Measurements from ENCODE around the gene ETNPPL. TPM values are rescaled to one million over a fixed set of nuclear protein-coding genes. Genes with fewer than 3 reads are reported as not detected.

Gene ETNPPL
- total RNA-seq, 4 donors from 2014 or later = not detected

DNA sequence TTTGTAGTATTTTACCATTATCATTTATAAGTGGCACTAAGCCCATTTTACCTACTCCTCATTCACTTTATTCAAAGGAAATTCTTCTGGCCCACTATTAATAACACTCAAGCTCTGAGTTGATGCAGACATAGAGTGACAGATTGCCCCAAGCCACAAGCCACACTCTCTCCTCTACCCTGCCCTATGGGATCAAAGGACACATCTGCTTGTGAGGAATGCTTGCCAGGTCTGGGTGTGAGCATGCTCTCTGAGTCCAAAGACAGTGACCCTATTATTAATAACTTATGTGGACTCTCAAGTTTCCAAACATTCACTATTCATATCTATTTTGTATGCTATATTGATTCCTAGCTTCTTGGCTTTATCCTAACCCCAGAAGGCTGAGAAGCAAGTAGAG is 18.5 kb downstream of the ETNPPL start:
- H3K9me3 ChIP-seq = no peaks in the 10 kb centered on the region
- H3K27ac ChIP-seq = no peak overlapping the region
- TF ChIP-seq POLR2A (IDR thresholded peaks at IDR 0.05) = no peak
- TF ChIP-seq, protein P1, sequence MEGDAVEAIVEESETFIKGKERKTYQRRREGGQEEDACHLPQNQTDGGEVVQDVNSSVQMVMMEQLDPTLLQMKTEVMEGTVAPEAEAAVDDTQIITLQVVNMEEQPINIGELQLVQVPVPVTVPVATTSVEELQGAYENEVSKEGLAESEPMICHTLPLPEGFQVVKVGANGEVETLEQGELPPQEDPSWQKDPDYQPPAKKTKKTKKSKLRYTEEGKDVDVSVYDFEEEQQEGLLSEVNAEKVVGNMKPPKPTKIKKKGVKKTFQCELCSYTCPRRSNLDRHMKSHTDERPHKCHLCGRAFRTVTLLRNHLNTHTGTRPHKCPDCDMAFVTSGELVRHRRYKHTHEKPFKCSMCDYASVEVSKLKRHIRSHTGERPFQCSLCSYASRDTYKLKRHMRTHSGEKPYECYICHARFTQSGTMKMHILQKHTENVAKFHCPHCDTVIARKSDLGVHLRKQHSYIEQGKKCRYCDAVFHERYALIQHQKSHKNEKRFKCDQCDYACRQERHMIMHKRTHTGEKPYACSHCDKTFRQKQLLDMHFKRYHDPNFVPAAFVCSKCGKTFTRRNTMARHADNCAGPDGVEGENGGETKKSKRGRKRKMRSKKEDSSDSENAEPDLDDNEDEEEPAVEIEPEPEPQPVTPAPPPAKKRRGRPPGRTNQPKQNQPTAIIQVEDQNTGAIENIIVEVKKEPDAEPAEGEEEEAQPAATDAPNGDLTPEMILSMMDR (IDR thresholded peaks at IDR 0.05) = no peak

DNA sequence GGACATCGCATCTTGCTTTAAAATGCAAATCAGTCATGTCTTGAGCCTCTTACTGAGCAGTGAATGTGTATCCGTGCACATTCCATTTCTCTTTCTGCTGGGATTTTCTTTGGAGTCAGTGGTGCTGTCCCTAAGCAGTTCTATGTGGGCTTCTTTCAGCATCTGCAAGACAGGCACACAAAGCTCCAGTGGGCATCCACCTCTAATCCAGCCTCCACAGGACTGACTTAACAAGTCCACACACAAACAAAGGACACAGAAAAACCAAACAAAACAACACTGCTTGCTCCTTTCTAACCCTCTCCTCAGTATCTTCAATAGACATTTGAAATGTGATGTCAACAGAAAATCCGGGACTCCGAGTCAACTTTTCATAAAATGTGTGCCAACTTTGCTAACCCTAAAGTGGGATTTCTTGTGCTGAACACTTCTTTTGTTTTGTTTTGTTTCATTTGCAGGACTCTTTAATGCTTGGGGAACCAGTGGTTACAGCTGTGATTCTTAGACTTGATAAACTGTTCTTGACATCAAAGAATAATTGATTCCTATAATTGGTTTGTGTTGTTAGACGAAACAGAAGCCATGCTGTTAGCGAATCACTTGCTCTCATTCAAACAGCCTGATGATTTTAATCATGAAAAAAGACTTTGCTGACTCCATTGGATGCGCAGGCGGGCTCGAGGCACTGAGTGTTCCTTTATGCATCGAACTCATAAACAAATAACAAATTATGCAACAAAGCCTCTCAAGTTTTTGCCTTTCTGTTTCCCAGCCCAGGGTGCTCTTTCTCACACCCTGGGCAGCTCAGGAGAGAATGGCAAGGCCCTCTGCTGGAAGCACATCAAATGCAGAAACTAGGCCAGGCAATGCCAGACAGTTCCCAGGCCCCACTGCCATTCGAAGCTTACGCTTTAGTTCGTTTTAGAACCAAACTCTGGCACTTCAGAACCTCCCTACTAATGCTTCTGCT is 20.1 kb downstream of the ETNPPL start:
- no peak for TF ChIP-seq POLR2A (IDR thresholded peaks at IDR 0.05)
- TF ChIP-seq, protein P1 (IDR thresholded peaks at IDR 0.05) = no peak
- no peak overlapping the region for H3K4me3 ChIP-seq
- H3K9me3 ChIP-seq = no peaks in the 10 kb centered on the region
- no peak overlapping the region for H3K27ac ChIP-seq
- no peaks in the 10 kb centered on the region for H3K27me3 ChIP-seq
- no peak for DNase-seq
- H3K36me3 ChIP-seq = no peaks in the 10 kb centered on the region
- H3K4me1 ChIP-seq = no peaks in the 10 kb centered on the region

More for the DNA sequence above, 18.5 kb downstream of the ETNPPL start:
- Histone ChIP-seq H3K4me1 (no peaks in the 10 kb centered on the region), H3K27me3 (no peaks in the 10 kb centered on the region), H3K4me3 (no peak overlapping the region), H3K36me3 (no peaks in the 10 kb centered on the region)
- DNase-seq = no peak

DNA sequence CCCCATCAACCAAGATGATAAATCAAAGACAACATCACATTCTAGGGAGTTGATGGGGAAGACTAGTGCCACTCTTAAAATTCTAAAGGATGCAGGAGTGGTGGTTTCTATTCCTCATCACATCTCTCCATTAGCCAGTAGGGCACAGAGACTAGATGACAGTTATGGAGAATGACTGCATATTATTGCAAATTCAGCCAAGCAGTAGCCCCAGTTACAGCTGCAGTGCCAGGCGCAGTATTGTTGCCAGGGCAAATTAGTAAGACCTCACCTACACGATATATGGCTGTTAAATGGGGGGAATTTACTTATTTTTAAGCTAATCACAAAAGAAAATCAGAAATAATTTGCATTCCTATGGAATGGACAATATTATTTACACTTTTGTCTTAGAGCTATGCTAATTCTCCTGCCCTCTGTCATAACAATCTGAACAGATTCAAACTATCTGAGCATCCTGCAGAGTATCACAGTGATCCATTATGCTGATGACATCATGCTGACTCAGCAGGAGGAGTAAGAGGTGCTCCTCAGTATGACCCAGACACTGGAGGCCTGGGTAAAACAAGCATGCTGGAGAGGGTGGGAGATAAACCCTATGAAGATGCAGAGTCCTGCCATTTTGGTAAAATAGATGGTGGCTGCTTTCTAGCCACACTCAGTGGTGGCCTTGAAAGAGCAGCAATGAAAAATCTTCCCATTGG is 24.7 kb downstream of the ETNPPL start:
- Histone ChIP-seq H3K4me3 (no peak overlapping the region), H3K27ac (no peak overlapping the region), H3K4me1 (no peaks in the 10 kb centered on the region), H3K27me3 (no peaks in the 10 kb centered on the region), H3K36me3 (no peaks in the 10 kb centered on the region), H3K9me3 (no peaks in the 10 kb centered on the region)
- TF ChIP-seq, protein P1 (IDR thresholded peaks at IDR 0.05) = no peak
- no peak for TF ChIP-seq POLR2A (IDR thresholded peaks at IDR 0.05)
- no peak for DNase-seq

DNA sequence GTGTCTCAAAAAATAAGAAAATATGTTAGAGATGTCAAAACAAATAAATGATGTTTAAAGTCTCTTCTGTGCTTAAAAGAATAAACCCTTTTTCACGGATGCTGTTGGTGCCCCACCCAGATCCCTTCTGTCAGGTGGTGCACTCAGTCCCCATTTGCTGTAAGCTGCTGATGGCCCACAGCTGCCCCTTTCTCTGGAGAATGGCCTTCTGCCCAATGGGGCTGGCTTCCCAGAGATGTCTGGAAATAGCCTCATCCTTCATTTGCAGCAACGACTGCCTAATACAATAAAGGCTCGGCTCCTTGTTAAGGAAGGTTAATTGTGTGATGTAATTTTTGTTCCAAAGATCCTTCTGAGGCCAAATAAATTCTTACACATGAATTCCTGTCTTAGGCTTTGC is 31.8 kb downstream of the ETNPPL start:
- Histone ChIP-seq H3K27ac (no peak overlapping the region), H3K27me3 (no peaks in the 10 kb centered on the region), H3K4me1 (no peaks in the 10 kb centered on the region), H3K4me3 (no peak overlapping the region), H3K9me3 (no peaks in the 10 kb centered on the region), H3K36me3 (no peaks in the 10 kb centered on the region)
- no peak for DNase-seq
- TF ChIP-seq POLR2A (IDR thresholded peaks at IDR 0.05) = no peak
- TF ChIP-seq, protein P1 (IDR thresholded peaks at IDR 0.05) = no peak

DNA sequence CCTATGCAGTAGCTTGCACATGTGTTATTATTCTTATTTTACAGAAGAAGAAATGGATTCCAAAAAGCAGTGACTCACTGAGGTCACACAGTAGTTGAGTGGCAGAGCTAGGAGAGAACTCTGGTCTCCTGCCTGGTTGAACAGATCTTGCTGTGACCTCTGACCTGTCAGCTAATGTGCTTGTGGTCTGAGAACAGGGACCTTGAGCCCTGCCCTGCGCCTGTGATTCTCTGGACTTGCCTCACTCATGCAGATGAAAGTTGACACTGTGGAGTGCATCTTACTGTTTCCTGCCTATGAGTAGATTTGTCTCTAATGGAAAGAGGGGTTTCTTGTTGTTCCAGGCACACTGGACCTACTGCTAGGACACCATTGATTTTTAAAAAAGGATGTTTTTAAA is 32.3 kb downstream of the ETNPPL start:
- H3K27ac ChIP-seq = no peak overlapping the region
- TF ChIP-seq, protein P1 (IDR thresholded peaks at IDR 0.05) = no peak
- TF ChIP-seq POLR2A (IDR thresholded peaks at IDR 0.05) = no peak
- no peaks in the 10 kb centered on the region for H3K27me3 ChIP-seq
- no peaks in the 10 kb centered on the region for H3K36me3 ChIP-seq
- DNase-seq = no peak
- no peaks in the 10 kb centered on the region for H3K9me3 ChIP-seq
- H3K4me3 ChIP-seq = no peak overlapping the region
- H3K4me1 ChIP-seq = no peaks in the 10 kb centered on the region

Measured in Peyer's patch (tissue), 4 donors.